Thyroid gland (tissue), 4 donors: Measurements from ENCODE around the gene MGMT. TPM values are rescaled to one million over a fixed set of nuclear protein-coding genes. Genes with fewer than 3 reads are reported as not detected.

Source experiments
- DNase-seq, 2 donors: peaks; one replicate each; pipeline ENCODE4 v3.0.0-alpha.2; 2019
- H3K27ac ChIP-seq, 3 donors: fragments of 200-600 bp; sonication (generic); 1 replicate in 2 of 3; 2 replicates in 1 of 3; pipeline ENCODE4 v1.5.1; 2016 to 2019; ENCODE audit warnings: mild to moderate bottlenecking in 1 of 3, moderate library complexity in 1 of 3
- H3K27me3 ChIP-seq: fragments of 200-600 bp; sonication (generic); one replicate; pipeline ENCODE4 v1.5.1; 2019
- H3K36me3 ChIP-seq, 2 donors: fragments of 200-600 bp; sonication (generic); one replicate each; pipeline ENCODE4 v1.5.1; 2016 to 2019
- H3K4me1 ChIP-seq, 2 donors: fragments of 200-600 bp; sonication (generic); one replicate each; pipeline ENCODE4 v1.5.1; 2017 to 2019
- H3K4me3 ChIP-seq, 3 donors: fragments of 200-600 bp; sonication (generic); replicated peaks in 1 of 3; 1 replicate in 2 of 3; 2 replicates in 1 of 3; pipeline ENCODE4 v1.5.1; 2016; ENCODE audit warnings: mild to moderate bottlenecking in 1 of 3
- H3K9me3 ChIP-seq: fragments of 200-600 bp; sonication (generic); one replicate; pipeline ENCODE4 v1.5.1; 2017
- CTCF ChIP-seq, 6 experiments: fragments of 200-600 bp in 3 of 6; fragments of 450-650 bp in 3 of 6; sonication (generic) in 3 of 6; IDR thresholded peaks; one replicate each; pipeline ENCODE4 v1.5.1; 2016 to 2019; ENCODE audit warnings: antibody characterized with exemption in 6 of 6, mild to moderate bottlenecking in 2 of 6, inconsistent platforms in 1 of 6, moderate library complexity in 1 of 6
- POLR2A ChIP-seq, 2 donors: fragments of 450-650 bp; IDR thresholded peaks; one replicate each; pipeline ENCODE4 v1.6.1; 2017; ENCODE audit warnings: antibody characterized with exemption in 2 of 2, mild to moderate bottlenecking in 2 of 2, moderate library complexity in 1 of 2
- WGBS, 2 donors: methylation state at CpG; one replicate each; pipeline ENCODE4 v1.1.5; 2017; 5-methylcytosine and 5-hydroxymethylcytosine counted together
- intact Hi-C: fragments of 100-400 bp; cut with DNase I; formaldehyde crosslinking; loops from one replicate; pipeline ENCODE4 v1.15.1; 2023
- total RNA-seq, 4 donors: library from RNA; depleted of rRNA; stranded (reverse); fragments of >200 nt; gene quantifications; one replicate each; pipeline ENCODE4 v1.2.3, GENCODE V29; 2016

Gene MGMT
- total RNA-seq, 4 donors from 2014 or later, result 17.6 to 48.7 (median 30.7) TPM

GRCh38 chr10:129784291-129784690 lies 317.2 kb downstream of the MGMT start:
- TF ChIP-seq CTCF (IDR thresholded peaks at IDR 0.05) (no peak), POLR2A (IDR thresholded peaks at IDR 0.05) (no peak)
- H3K36me3 ChIP-seq, result no peaks in the 10 kb centered on the region
- no peaks in the 10 kb centered on the region for H3K9me3 ChIP-seq
- no peak overlapping the region for H3K27ac ChIP-seq
- H3K4me1 ChIP-seq, result no peaks in the 10 kb centered on the region
- no peak for DNase-seq
- intact Hi-C loops, result no loop called here
- 78% methylated on average over 6 of the region's 6 CpGs for WGBS, 2 donors
- H3K4me3 ChIP-seq, result no peak overlapping the region
- no peaks in the 10 kb centered on the region for H3K27me3 ChIP-seq

GRCh38 chr10:129784891-129785290 lies 317.9 kb downstream of the MGMT start:
- no peak overlapping the region for H3K4me3 ChIP-seq
- intact Hi-C loops, result no loop called here
- no peak for DNase-seq
- H3K4me1 ChIP-seq, result no peaks in the 10 kb centered on the region
- WGBS, 2 donors, result 63 to 72% methylated on average over 8 to 13 of the region's 13 CpGs
- H3K27me3 ChIP-seq, result no peaks in the 10 kb centered on the region
- TF ChIP-seq POLR2A (IDR thresholded peaks at IDR 0.05) (no peak), CTCF (IDR thresholded peaks at IDR 0.05) (no peak)
- H3K27ac ChIP-seq, result no peak overlapping the region
- no peaks in the 10 kb centered on the region for H3K36me3 ChIP-seq
- H3K9me3 ChIP-seq, result no peaks in the 10 kb centered on the region

- DNase-seq, result no peak
- H3K27ac ChIP-seq, result no peak overlapping the region
- H3K27me3 ChIP-seq, result no peaks in the 10 kb centered on the region
- 78 to 85% methylated on average over 11 to 16 of the region's 16 CpGs for WGBS, 2 donors
- intact Hi-C loops, result no loop called here
- no peaks in the 10 kb centered on the region for H3K36me3 ChIP-seq
- TF ChIP-seq CTCF (IDR thresholded peaks at IDR 0.05), result no peak
- TF ChIP-seq POLR2A (IDR thresholded peaks at IDR 0.05), result no peak
- H3K4me3 ChIP-seq, result no peak overlapping the region
- H3K9me3 ChIP-seq, result no peaks in the 10 kb centered on the region
- H3K4me1 ChIP-seq, result no peaks in the 10 kb centered on the region
Measured at GRCh38 chr10:129785536-129785981, 318.5 kb downstream of the MGMT start.

GRCh38 chr10:129786216-129786615 lies 319.2 kb downstream of the MGMT start:
- Histone ChIP-seq H3K27me3 (no peaks in the 10 kb centered on the region), H3K9me3 (no peaks in the 10 kb centered on the region)
- intact Hi-C loops, result no loop called here

GRCh38 chr10:129787557-129787956 lies 320.5 kb downstream of the MGMT start:
- no peak for TF ChIP-seq POLR2A (IDR thresholded peaks at IDR 0.05)
- TF ChIP-seq CTCF (IDR thresholded peaks at IDR 0.05), result no peak
- no peak for DNase-seq
- H3K27me3 ChIP-seq, result no peaks in the 10 kb centered on the region
- no peak overlapping the region for H3K4me3 ChIP-seq
- no peaks in the 10 kb centered on the region for H3K4me1 ChIP-seq
- H3K36me3 ChIP-seq, result no peaks in the 10 kb centered on the region
- 78 to 92% methylated on average over 5 of the region's 5 CpGs for WGBS, 2 donors
- H3K9me3 ChIP-seq, result no peaks in the 10 kb centered on the region
- intact Hi-C loops, result no loop called here
- H3K27ac ChIP-seq, result no peak overlapping the region

More at GRCh38 chr10:129786216-129786615, 319.2 kb downstream of the MGMT start:
- no peak overlapping the region for H3K4me3 ChIP-seq
- H3K27ac ChIP-seq, result no peak overlapping the region
- no peaks in the 10 kb centered on the region for H3K36me3 ChIP-seq
- 56 to 77% methylated on average over 9 to 10 of the region's 10 CpGs for WGBS, 2 donors
- no peaks in the 10 kb centered on the region for H3K4me1 ChIP-seq
- TF ChIP-seq CTCF (IDR thresholded peaks at IDR 0.05) (no peak), POLR2A (IDR thresholded peaks at IDR 0.05) (no peak)
- no peak for DNase-seq
